ENCODE results near the gene KIF26B.

The KIF26B gene

GRCh38 chr1:245409341-245410195 lies 254.8 kb downstream of the KIF26B start:
- Histone ChIP-seq H3K4me3 (ENCODE audit: low read length) (no peak overlapping the region), H3K9ac (ENCODE audit: low read length) (no peak overlapping the region), H3K36me3 (ENCODE audit: control insufficient read depth, insufficient read depth, low read length) (no peaks in the 10 kb centered on the region), H3K4me1 (ENCODE audit: control insufficient read depth, insufficient read depth, low read length) (no peaks in the 10 kb centered on the region), H3K27me3 (ENCODE audit: control insufficient read depth, insufficient read depth, low read length) (no peaks in the 10 kb centered on the region), H3K27ac (ENCODE audit: low read depth, low read length) (no peak overlapping the region)

- Histone ChIP-seq H3K9ac (ENCODE audit: low read length) (no peak overlapping the region), H3K27ac (ENCODE audit: low read depth, low read length) (no peak overlapping the region), H3K4me1 (ENCODE audit: control insufficient read depth, insufficient read depth, low read length) (no peaks in the 10 kb centered on the region), H3K27me3 (ENCODE audit: control insufficient read depth, insufficient read depth, low read length) (no peaks in the 10 kb centered on the region), H3K36me3 (ENCODE audit: control insufficient read depth, insufficient read depth, low read length) (no peaks in the 10 kb centered on the region), H3K4me3 (ENCODE audit: low read length) (no peak overlapping the region)
Measured at GRCh38 chr1:245411245-245412036, 256.7 kb downstream of the KIF26B start.

GRCh38 chr1:245412306-245412705 lies 257.5 kb downstream of the KIF26B start:
- H3K4me1 ChIP-seq (ENCODE audit: control insufficient read depth, insufficient read depth, low read length): no peaks in the 10 kb centered on the region
- no peaks in the 10 kb centered on the region for H3K36me3 ChIP-seq (ENCODE audit: control insufficient read depth, insufficient read depth, low read length)
- no peak overlapping the region for H3K9ac ChIP-seq (ENCODE audit: low read length)
- no peak overlapping the region for H3K4me3 ChIP-seq (ENCODE audit: low read length)
- H3K27me3 ChIP-seq (ENCODE audit: control insufficient read depth, insufficient read depth, low read length): no peaks in the 10 kb centered on the region
- H3K27ac ChIP-seq (ENCODE audit: low read depth, low read length): no peak overlapping the region

- H3K4me3 ChIP-seq (ENCODE audit: low read length): no peak overlapping the region
- no peaks in the 10 kb centered on the region for H3K27me3 ChIP-seq (ENCODE audit: control insufficient read depth, insufficient read depth, low read length)
Measured at GRCh38 chr1:245416781-245417180, 262.0 kb downstream of the KIF26B start.

DNA sequence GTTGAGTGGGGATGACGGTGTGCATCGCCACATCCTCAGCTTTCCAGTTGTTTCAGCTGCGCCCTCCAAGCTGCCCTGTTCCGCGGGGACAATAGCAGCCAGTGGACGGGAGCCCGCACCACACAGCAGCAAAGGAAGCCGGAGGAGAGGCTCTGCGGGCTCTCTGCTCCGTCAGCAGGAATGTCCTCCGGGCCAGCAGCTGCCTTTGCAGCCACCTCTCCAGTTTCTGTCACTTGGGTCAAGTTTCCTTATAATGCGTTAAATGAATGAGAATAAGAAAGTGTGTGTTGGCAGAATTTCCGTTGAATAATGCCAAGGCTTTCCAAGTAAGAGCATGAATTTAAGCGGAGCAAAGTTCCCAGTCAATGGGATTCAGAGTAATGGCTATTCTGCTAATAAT lies 263.3 kb downstream of the KIF26B start:
- Histone ChIP-seq H3K9ac (ENCODE audit: low read length) (no peak overlapping the region), H3K4me1 (ENCODE audit: control insufficient read depth, insufficient read depth, low read length) (no peaks in the 10 kb centered on the region), H3K36me3 (ENCODE audit: control insufficient read depth, insufficient read depth, low read length) (no peaks in the 10 kb centered on the region), H3K27me3 (ENCODE audit: control insufficient read depth, insufficient read depth, low read length) (no peaks in the 10 kb centered on the region), H3K27ac (ENCODE audit: low read depth, low read length) (no peak overlapping the region), H3K4me3 (ENCODE audit: low read length) (no peak overlapping the region)

More at GRCh38 chr1:245416781-245417180, 262.0 kb downstream of the KIF26B start:
- H3K27ac ChIP-seq (ENCODE audit: low read depth, low read length): no peak overlapping the region
- H3K9ac ChIP-seq (ENCODE audit: low read length): no peak overlapping the region
- H3K4me1 ChIP-seq (ENCODE audit: control insufficient read depth, insufficient read depth, low read length): no peaks in the 10 kb centered on the region
- H3K36me3 ChIP-seq (ENCODE audit: control insufficient read depth, insufficient read depth, low read length): no peaks in the 10 kb centered on the region

DNA sequence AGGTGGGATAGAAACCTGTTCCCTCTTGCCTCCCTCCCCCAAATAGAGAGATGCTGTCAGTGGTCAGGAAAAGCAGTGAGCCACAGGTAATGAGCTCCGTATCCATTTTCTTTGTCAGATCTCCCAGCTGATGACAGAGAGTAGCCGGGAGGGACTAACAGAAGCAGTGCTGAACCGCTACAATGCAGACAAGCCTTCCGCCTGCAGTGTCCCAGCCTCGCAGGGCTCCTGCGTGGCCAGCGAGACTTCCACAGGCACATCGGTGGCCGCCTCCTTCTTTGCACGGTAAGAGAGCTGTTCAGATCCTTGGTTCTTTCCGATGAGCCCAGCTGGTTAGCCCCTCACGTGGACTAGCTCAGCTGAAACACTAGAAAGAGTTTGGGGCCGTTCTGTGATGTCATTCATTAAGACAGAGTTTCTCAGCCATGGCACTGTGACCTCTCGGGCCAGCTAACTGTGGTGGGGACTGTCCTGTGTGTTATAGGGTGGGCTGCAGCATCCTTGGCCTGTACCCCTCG lies 264.7 kb downstream of the KIF26B start:
- H3K27ac ChIP-seq (ENCODE audit: low read depth, low read length): no peak overlapping the region

GRCh38 chr1:245419989-245420388 lies 265.2 kb downstream of the KIF26B start:
- no peak overlapping the region for H3K4me3 ChIP-seq (ENCODE audit: low read length)
- no peaks in the 10 kb centered on the region for H3K4me1 ChIP-seq (ENCODE audit: control insufficient read depth, insufficient read depth, low read length)
- H3K27ac ChIP-seq (ENCODE audit: low read depth, low read length): no peak overlapping the region
- H3K9ac ChIP-seq (ENCODE audit: low read length): no peak overlapping the region
- H3K36me3 ChIP-seq (ENCODE audit: control insufficient read depth, insufficient read depth, low read length): no peaks in the 10 kb centered on the region
- H3K27me3 ChIP-seq (ENCODE audit: control insufficient read depth, insufficient read depth, low read length): no peaks in the 10 kb centered on the region

More for the DNA sequence above, 264.7 kb downstream of the KIF26B start:
- no peaks in the 10 kb centered on the region for H3K36me3 ChIP-seq (ENCODE audit: control insufficient read depth, insufficient read depth, low read length)
- H3K9ac ChIP-seq (ENCODE audit: low read length): no peak overlapping the region
- no peak overlapping the region for H3K4me3 ChIP-seq (ENCODE audit: low read length)
- H3K4me1 ChIP-seq (ENCODE audit: control insufficient read depth, insufficient read depth, low read length): no peaks in the 10 kb centered on the region
- H3K27me3 ChIP-seq (ENCODE audit: control insufficient read depth, insufficient read depth, low read length): no peaks in the 10 kb centered on the region

GRCh38 chr1:245420926-245421325 lies 266.1 kb downstream of the KIF26B start:
- H3K4me3 ChIP-seq (ENCODE audit: low read length): no peak overlapping the region
- no peak overlapping the region for H3K27ac ChIP-seq (ENCODE audit: low read depth, low read length)
- no peak overlapping the region for H3K9ac ChIP-seq (ENCODE audit: low read length)
- no peaks in the 10 kb centered on the region for H3K4me1 ChIP-seq (ENCODE audit: control insufficient read depth, insufficient read depth, low read length)
- H3K36me3 ChIP-seq (ENCODE audit: control insufficient read depth, insufficient read depth, low read length): no peaks in the 10 kb centered on the region
- no peaks in the 10 kb centered on the region for H3K27me3 ChIP-seq (ENCODE audit: control insufficient read depth, insufficient read depth, low read length)

- no peaks in the 10 kb centered on the region for H3K4me1 ChIP-seq (ENCODE audit: control insufficient read depth, insufficient read depth, low read length)
- H3K27ac ChIP-seq (ENCODE audit: low read depth, low read length): no peak overlapping the region
- H3K36me3 ChIP-seq (ENCODE audit: control insufficient read depth, insufficient read depth, low read length): no peaks in the 10 kb centered on the region
- no peak overlapping the region for H3K4me3 ChIP-seq (ENCODE audit: low read length)
- no peaks in the 10 kb centered on the region for H3K27me3 ChIP-seq (ENCODE audit: control insufficient read depth, insufficient read depth, low read length)
- H3K9ac ChIP-seq (ENCODE audit: low read length): no peak overlapping the region
Measured at GRCh38 chr1:245428681-245429080, 273.9 kb downstream of the KIF26B start.

DNA sequence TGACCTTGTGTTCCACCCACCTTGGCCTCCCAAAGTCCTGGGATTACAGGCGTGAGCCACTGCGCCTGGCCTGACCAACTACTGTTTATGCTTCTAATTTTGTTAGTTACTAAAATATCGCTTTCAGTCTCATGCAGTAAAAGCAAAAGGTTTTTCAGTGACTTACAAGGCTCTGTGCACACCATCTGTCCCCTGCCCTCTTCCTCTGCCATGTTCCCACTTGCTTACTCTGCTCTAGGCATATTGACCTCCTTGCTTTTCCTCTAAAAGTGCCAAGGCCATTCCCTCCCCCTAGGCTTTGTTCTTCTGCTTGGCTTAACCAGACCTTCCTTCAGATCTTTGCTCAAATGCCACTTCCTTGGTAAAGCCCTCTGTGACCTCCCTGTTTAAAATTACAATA lies 276.9 kb downstream of the KIF26B start:
- H3K27me3 ChIP-seq (ENCODE audit: control insufficient read depth, insufficient read depth, low read length): no peaks in the 10 kb centered on the region
- no peaks in the 10 kb centered on the region for H3K4me1 ChIP-seq (ENCODE audit: control insufficient read depth, insufficient read depth, low read length)
- H3K36me3 ChIP-seq (ENCODE audit: control insufficient read depth, insufficient read depth, low read length): no peaks in the 10 kb centered on the region
- no peak overlapping the region for H3K27ac ChIP-seq (ENCODE audit: low read depth, low read length)
- no peak overlapping the region for H3K9ac ChIP-seq (ENCODE audit: low read length)
- no peak overlapping the region for H3K4me3 ChIP-seq (ENCODE audit: low read length)

DNA sequence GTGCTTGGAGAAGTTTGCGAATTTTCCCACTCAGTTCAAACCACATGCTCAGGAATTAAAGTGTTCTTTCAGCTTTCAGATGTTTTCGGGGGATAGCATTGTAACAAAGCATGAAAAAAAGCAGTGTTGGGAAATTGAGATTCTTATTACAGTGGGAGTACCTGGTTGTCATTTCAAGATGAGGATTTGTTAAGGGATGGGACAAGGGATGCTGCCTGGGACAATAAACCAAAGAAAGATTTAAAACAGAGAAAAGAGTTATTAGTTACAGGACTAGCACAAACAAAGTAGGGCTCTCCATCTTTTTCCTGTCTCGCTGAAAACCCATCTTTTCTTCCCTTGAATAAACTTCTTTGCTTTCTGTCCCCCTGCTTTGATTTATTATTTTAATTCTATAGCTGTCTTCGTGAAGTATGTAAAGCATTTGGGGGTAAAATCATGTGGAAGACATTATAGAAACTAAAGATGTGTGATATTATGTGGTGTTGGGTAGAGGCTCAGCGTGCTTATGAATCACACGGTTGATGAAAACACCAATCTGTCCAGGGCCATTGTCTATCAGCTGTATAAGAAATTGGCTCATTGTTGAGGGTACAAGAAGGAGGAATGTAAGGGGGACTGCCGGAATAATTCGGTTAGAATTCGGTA lies 277.6 kb downstream of the KIF26B start:
- H3K27me3 ChIP-seq (ENCODE audit: control insufficient read depth, insufficient read depth, low read length): no peaks in the 10 kb centered on the region
- H3K36me3 ChIP-seq (ENCODE audit: control insufficient read depth, insufficient read depth, low read length): no peaks in the 10 kb centered on the region
- no peak overlapping the region for H3K27ac ChIP-seq (ENCODE audit: low read depth, low read length)
- H3K4me3 ChIP-seq (ENCODE audit: low read length): no peak overlapping the region
- no peaks in the 10 kb centered on the region for H3K4me1 ChIP-seq (ENCODE audit: control insufficient read depth, insufficient read depth, low read length)
- H3K9ac ChIP-seq (ENCODE audit: low read length): no peak overlapping the region

- H3K36me3 ChIP-seq (ENCODE audit: control insufficient read depth, insufficient read depth, low read length): no peaks in the 10 kb centered on the region
- H3K27me3 ChIP-seq (ENCODE audit: control insufficient read depth, insufficient read depth, low read length): no peaks in the 10 kb centered on the region
- H3K9ac ChIP-seq (ENCODE audit: low read length): no peak overlapping the region
- no peaks in the 10 kb centered on the region for H3K4me1 ChIP-seq (ENCODE audit: control insufficient read depth, insufficient read depth, low read length)
- no peak overlapping the region for H3K4me3 ChIP-seq (ENCODE audit: low read length)
- no peak overlapping the region for H3K27ac ChIP-seq (ENCODE audit: low read depth, low read length)
Measured at GRCh38 chr1:245433561-245433960, 278.8 kb downstream of the KIF26B start.
